HG02840 (cell line): Measurements from ENCODE around the gene HM13.
"Not testable (repeated sequence)": the region's sequence is repeated elsewhere in the genome, so short reads cannot be mapped to it uniquely, and the experiment has no call there.

Experiments used
- ATAC-seq: cut with Tn5 transposase; IDR thresholded peaks from one replicate; pipeline ENCODE4 v1.9.1; 2021; ENCODE audit warnings: mild to moderate bottlenecking, moderate library complexity, moderate number of reproducible peaks; ENCODE audit not compliant: unreplicated experiment, low FRiP score

HM13 gene

GRCh38 chr20:31539636-31540035, 25.4 kb downstream of the HM13 start:
- ATAC-seq: not testable (repeated sequence)

GRCh38 chr20:31540406-31540805, 26.2 kb downstream of the HM13 start:
- ATAC-seq: no peak

GRCh38 chr20:31542201-31542842, 28.1 kb downstream of the HM13 start:
- no peak for ATAC-seq

GRCh38 chr20:31542963-31543362, 28.7 kb downstream of the HM13 start:
- no peak for ATAC-seq

GRCh38 chr20:31543966-31544598, 29.8 kb downstream of the HM13 start:
- ATAC-seq: no peak

- no peak for ATAC-seq
Measured at GRCh38 chr20:31544600-31544999, 30.4 kb downstream of the HM13 start.

GRCh38 chr20:31545621-31546040, 31.4 kb downstream of the HM13 start:
- not testable (repeated sequence) for ATAC-seq

GRCh38 chr20:31547017-31547675, 32.9 kb downstream of the HM13 start:
- peak; percentile 70 for ATAC-seq

GRCh38 chr20:31547720-31548298, 33.6 kb downstream of the HM13 start:
- no peak for ATAC-seq

- no peak for ATAC-seq
Measured at GRCh38 chr20:31548820-31549512, 34.7 kb downstream of the HM13 start.

- ATAC-seq: no peak
Measured at GRCh38 chr20:31549513-31549880, 35.3 kb downstream of the HM13 start.

GRCh38 chr20:31550099-31550498, 35.9 kb downstream of the HM13 start:
- ATAC-seq: no peak

GRCh38 chr20:31551163-31552081, 37.2 kb downstream of the HM13 start:
- ATAC-seq: no peak

- ATAC-seq: no peak
Measured at GRCh38 chr20:31555203-31555775, 41.0 kb downstream of the HM13 start.

- no peak for ATAC-seq
Measured at GRCh38 chr20:31559704-31560093, 45.5 kb downstream of the HM13 start.

- no peak for ATAC-seq
Measured at GRCh38 chr20:31560094-31560745, 46.0 kb downstream of the HM13 start.

GRCh38 chr20:31560746-31561598, 46.7 kb downstream of the HM13 start:
- ATAC-seq: no peak

GRCh38 chr20:31562241-31562640, 48.0 kb downstream of the HM13 start:
- ATAC-seq: no peak
